GM19467 (cell line): Measurements from ENCODE around the gene KREMEN1.
"Not testable (repeated sequence)": the region's sequence is repeated elsewhere in the genome, so short reads cannot be mapped to it uniquely, and the experiment has no call there.

Experiments used
- ATAC-seq: cut with Tn5 transposase; IDR thresholded peaks from one replicate; pipeline ENCODE4 v1.9.1; 2021; ENCODE audit warnings: mild to moderate bottlenecking, moderate library complexity; ENCODE audit not compliant: unreplicated experiment

KREMEN1 gene

DNA sequence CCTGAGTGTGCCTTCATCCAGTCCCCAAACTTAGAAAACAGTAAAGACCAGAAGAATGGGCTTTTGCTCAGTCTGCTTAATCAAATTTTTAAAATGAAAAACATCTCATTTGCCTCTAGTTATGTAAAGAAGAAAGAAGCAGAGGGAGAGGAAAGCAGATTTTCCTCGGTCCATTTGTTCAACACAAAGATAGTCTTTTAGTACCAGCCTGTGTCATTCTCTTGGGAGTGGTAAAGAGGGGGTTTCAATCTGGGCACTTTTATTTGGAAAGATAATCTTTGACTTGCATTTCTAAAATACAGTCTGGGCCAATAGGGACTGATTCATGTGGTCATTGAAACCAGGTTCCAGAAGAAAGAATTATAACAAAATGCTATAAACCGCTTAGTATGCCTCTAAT, 29.5 kb downstream of the KREMEN1 start:
- no peak for ATAC-seq

DNA sequence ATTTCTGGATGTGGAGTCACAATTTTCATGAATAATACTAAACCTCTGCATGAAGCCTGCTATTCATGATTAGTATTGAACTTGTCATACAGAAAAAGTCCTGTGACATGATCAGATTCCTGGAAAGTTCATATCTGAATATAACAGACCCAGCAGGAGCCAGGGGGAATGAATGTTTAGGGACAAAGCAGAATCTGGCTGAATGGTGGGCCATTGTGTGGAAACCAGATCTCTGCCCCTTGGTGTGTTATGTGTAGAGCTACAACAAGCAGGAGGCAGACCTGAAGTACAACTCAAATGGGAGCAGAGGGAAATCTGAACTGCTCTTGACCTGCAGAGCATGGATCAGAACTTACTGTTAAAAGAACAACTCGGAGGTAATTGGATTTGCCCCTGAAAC, 30.3 kb downstream of the KREMEN1 start:
- no peak for ATAC-seq

DNA sequence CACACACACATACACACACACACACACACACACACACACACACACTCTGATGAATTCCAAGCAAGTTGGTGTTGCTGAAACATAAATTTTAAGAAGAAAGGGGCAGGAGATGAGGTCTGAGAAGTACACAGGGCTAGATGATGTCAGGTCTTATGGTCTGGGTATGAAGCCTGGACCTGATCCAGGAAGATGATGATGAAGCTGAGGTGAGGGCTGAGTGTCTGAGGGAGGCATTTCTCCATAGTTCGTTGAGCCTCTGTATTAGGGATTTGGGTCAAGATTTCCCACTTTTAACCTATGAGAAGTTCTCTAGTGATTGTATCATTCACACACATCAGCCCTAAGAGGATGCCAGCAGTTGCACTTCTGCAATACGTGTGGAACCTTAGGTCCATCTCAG, 32.6 kb downstream of the KREMEN1 start:
- no peak for ATAC-seq

DNA sequence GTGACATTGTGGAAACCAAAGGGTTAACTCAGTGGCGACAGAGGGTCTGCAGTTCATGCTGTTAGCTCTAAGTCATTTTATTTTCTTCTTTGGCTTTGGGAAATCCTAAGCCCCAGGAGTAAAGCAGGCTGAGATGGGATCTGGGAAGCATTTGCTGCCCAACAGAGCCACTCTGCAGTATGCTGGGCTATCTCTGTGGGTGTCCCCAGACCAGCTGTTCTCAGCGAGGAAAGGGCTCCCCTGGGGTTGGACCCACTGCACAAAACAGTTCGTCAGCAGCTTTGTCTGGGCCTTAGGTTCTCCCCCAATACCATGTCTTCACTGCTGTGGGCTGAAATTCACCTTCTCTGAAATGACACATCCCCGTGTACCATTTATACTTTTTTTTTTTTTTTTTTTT, 34.0 kb downstream of the KREMEN1 start:
- no peak for ATAC-seq

DNA sequence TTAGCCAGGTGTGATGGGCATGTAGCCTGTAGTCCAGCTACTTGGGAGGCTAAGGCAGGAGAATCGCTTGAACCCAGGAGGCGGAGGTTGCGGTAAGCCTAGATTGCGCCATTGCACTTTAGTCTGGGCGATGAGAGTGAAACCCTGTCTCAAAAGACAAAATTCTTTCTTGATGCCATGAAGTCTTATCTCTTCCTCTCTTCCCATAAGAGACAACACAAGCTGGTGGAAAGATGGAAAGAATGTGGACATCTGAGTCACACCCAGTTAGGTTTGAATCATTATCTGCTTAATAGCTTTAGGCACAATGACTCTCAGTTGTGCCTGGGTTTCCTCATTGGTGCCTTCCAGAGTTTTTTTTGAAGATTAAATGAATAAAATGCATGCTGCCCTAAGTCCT, 35.3 kb downstream of the KREMEN1 start:
- no peak for ATAC-seq

DNA sequence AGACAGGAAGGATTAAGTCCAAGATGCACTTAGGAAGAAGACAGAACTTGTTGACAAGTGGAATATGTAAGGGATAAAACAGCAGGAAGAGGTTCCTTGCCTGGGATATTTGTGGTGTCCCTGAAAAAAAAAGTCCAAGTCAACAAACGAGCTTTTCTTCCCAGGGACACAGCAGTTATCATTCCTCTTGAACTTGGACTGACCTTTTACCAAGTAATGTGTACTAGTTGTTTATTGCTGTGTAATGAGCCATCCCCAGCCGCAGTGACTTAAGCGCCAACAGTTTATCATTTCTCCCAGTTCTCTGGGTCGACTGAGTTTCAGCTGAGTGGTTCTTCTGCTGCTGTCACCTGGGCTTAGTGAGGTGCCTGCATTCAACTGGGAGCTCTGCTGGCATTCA, 37.0 kb downstream of the KREMEN1 start:
- no peak for ATAC-seq

DNA sequence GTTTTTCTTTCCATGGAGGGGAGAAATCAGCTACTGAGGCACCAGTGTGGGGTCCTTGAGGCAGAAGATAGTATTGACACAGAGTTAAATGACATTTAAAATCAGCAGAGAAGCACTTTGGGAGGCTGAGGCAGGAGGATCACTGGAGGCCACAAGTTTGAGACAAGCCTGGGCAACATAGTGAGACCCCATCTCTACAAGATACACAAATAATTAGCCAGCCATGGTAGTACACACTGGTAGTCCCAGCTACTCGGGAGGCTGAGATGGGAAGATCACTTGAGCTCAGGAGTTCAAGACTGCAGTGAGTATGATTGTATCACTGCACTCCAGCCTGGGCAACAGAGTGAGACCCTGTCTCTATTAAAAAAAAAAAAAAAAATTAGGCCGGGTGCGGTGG, 38.1 kb downstream of the KREMEN1 start:
- ATAC-seq: no peak

DNA sequence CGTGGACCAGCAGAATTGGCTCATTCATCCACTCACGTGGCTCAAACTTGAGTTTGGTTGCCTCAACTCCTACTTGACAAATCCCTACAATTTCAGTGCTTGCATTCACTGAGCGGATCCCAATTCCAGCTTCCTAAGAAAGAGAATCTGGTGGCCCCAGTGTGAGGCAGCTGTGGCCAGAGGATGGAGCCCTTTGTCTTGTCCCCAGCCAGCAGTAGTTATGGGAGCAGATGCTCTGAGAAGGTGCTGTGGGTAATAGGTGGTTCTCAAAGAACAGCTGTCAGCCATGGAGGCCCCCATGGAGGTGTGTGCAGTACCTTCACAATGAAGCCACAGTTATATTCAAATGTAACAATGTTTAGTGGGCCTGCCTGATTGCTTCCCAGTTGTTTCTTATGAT, 39.3 kb downstream of the KREMEN1 start:
- ATAC-seq: no peak

DNA sequence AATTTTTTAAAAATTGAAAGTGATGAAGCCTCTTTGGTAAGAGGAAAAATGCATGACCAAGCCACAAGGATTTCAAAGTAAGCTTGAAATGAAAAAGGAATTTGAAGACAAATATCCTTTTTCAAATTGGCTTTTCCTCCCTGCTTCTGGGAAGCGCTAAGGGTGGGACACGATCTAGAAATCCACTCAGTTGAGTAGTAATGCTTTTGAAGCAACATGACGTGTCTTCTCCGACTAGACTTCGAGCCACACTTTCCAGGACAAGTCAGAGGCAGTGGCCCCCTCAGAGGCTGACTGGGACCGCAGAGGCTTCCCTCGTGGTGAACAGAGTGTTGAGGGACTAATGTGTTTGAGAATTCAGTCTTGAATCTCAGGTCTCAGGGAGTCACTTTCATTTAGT, 39.8 kb downstream of the KREMEN1 start:
- no peak for ATAC-seq

DNA sequence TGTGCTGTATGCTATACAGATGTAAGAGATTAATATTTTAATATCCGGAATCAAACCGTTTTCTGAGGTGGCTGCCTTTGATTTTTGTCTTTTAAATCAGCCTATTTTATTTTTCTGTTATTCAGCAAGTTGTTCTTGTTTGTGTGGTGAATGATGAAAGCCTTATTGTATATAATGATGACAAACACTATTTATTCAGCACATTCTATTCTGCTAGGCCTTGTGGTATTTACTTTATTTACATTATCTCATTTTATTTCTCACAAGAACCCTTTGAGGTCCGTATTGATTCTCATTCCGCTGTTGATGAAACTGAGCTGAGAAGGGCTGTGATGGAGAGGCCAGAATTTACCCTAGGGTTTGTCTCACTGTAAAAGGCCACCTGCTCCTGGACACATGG, 40.5 kb downstream of the KREMEN1 start:
- no peak for ATAC-seq

DNA sequence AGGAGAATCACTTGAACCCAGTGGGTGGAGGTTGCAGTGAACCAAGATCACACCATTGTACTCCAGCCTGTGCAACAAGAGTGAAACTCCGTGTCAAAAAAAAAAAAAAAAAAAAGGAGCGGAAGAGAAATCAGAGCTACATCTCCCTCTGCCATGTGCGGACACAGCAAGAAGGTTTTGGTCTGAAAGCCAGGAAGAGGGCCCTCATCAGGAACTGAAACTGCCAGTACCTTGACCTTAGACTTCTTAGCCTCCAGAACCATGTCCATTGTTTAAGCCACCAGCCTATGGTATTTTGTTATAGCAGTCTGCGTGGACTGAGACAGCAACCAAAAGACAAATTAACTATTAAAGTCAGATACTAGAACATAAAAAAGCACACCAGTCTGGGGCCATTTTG, 41.6 kb downstream of the KREMEN1 start:
- ATAC-seq: no peak

DNA sequence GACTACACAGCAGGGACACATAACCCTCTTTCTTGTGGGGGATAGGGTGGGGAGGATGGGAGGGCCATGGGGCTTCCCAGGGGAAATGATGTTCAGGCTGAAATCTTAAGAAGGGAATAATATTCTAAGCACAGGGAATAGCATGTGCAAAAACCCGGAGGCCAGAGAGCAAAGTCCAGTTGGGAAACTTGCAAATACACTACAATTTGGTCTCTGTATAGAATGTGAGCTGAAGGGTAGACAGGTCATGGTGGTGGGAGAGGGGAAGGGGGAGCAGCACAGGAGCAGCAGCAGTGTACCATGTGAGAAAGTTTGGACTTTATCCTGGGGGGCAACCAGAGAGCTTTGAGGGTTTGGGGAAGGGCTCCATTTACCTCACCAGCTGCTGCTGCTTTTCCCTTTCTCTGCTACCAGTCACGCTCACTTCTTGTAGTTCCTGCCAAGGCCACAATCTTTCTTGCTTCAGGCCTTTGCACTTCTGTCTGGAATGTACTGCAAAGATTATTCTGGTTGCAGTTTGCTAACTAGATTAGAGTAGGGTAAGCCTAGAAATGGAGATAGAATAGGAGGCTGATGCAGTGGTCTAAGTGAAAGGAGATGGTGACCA, 43.0 kb downstream of the KREMEN1 start:
- no peak for ATAC-seq

DNA sequence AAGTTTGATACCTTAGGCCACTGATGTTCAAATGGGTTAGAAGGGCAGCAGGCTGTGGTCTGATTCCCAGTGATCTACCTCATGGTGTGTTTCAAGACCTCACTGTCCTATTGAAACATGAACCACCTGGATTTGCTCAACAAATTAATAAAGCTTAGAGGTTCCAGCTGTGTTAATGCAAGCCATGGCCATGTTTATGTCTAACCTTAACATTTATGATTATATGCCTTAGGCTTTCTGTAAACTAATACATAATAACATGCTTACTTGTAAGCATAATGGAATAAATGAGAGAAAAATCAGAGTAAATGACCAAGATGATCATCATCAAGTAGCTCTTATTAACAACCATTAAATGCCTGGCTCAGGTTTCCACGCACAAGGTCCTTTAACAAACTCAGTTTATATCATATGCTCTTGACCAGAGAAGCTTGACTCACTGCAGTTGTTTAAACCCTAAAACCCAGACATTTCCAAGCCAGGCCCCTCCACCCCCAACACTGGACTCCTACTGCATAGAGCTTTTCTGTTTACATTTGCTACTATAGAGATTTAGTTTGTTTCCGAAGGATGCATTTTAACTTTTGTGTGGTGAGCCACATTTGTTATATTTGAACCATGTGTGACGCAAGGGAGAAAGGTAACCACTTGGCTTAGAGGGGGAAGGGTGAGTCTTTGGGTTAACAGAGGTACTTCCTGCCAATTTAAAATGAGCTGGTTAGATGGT, 43.7 kb downstream of the KREMEN1 start:
- ATAC-seq: no peak

DNA sequence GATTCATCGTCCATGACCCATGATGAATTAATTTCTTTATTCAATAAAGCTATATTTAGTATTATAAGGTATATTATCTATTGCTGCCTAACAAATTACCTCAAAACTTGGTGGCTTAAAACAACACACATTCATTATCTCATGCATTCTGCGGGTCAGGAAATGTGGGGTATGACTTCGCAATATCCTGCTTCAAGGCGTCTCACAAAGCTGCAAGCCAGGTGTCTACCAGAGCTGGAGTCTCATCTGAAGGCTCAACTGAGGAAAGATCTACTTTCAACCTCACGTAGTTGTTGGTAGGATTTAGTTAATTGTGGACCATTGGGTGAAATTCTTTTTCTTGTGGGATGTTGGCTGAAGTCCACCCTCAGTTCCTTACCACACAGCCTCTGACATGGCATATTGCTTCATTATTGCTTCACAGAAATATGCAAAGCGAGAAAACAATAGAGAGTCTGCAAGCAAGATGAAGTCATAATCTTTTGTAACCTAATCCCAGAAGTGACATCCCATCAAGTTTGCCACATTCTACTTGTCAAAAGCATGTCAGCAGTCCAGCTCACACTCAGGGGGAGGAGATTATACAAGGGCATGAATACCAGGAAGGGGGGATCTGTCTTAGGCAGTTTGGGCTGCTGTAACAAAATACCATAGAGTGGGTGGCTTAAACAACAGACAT, 45.1 kb downstream of the KREMEN1 start:
- no peak for ATAC-seq

DNA sequence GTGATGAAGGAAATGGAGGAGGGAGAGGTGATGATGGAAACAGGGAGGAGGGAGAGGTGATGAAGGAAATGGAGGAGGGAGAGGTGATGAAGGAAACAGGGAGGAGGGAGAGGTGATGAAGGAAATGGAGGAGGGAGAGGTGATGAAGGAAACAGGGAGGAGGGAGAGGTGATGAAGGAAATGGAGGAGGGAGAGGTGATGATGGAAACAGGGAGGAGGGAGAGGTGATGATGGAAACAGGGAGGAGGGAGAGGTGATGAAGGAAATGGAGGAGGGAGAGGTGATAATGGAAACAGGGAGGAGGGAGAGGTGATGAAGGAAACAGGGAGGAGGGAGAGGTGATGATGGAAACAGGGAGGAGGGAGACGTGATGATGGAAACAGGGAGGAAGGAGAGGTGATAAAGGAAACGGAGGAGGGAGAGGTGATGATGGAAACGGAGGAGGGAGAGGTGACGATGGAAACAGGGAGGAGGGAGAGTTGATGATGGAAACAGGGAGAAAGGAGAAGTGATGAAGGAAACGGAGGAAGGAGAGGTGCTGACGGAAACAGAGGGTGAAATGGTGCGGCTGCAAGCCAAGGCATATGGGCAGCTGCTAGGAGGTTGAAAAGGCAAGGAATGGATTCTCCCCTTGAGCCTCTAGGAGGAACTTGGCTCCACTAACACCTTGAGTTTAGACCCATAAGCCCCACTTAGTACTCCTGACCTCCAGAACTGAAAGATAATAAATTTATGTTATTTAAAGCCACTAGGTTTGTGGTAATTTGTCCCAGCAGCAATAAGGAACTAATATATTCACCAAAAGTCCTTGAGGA, 47.5 kb downstream of the KREMEN1 start:
- ATAC-seq: not testable (repeated sequence)

DNA sequence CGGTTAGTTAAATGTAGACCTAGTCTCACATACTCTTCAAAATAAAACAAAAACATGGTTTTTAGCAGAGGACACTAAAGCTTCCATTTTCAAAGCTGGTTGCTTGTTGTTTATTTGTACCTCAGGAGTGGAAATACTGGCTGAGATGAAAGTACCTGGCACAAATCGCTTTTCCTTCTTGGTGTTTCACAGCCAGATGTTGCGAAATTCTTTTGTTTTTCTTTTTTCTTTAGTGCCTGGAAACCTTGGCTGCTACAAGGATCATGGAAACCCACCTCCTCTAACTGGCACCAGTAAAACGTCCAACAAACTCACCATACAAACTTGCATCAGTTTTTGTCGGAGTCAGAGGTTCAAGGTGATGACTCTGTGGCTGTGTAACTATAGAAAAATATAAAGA, 48.3 kb downstream of the KREMEN1 start:
- no peak for ATAC-seq

DNA sequence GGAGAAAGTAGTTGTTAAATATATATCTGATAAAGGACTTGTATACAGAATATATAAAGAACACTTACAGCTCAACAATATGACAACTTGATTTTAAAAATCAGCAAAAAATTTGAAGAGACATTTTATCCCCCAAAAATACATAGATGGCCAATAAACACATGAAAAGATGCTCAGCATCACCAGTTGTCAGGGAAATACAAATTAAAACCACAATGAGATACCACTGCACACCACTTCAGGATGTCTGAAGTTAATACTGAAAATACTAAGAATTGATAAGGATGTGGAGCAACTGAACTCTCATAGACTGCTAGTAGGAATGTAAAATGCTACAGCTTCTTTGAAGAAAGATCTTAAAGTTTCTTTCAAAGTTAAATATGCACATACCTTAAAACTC, 49.2 kb downstream of the KREMEN1 start:
- no peak for ATAC-seq

DNA sequence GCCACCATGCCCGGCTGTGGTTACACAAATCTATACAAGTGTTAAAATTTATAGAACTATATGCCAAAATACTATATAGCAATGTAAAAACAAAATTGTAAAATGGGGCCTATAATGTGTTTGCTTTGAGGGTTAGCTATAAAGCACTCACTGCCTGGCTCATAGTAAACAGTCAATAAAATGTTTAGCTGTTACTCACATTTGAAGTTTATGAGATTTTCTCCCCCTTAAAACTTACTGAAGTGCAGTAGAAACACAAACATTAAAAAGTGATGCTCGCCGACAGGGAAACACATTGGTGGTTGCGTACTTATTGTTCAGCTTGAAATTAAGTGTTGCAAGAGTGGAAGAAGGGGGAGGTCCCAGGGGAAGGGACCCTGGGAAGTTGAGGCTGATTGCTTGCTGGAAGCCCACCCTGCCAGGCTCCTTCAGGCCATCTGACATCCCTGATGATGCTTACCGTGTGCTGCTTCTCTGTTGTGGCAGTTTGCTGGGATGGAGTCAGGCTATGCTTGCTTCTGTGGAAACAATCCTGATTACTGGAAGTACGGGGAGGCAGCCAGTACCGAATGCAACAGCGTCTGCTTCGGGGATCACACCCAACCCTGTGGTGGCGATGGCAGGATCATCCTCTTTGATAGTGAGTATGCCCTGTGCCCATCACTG, 52.1 kb downstream of the KREMEN1 start:
- ATAC-seq: no peak

DNA sequence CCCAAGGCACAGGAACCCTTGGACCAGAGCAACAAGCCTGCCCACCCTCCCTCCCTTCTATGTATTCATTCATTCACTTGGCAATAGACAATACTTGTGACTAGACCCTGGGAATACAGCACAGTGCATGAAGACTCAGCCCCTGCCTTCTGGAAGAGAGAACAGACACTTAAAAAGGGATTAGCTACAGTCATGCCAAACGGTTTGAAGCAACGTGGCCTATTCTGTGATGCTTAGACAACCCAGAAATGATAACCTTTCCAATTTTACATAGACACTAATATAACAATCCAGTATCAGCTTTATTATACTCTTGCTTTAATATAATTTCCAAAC, 52.6 kb downstream of the KREMEN1 start:
- no peak for ATAC-seq

DNA sequence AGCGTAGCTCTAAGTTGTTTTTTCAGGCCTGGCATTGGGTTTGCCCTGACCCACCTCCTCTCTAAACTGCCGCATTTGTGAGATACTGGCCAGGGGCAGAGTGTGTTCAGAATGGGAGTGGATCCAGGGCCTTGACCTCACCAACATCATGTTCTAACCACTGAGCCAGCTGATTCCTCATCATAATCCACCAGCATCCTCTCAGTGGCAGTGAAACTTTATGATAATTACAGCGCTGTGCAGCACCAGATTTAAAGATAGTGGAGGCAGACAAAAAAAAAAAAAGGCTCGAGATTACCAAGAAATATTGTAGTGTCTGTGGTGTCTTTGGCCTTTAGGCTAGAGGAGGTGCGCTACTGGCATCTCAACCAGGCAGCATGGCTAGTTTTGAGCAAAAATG, 53.0 kb downstream of the KREMEN1 start:
- no peak for ATAC-seq
